ENCODE data around the gene UBFD1.

Gene UBFD1

GRCh38 chr16:23575834-23576233, 18.3 kb downstream of the UBFD1 start:
- Histone ChIP-seq H3K79me2 (ENCODE audit: control insufficient read depth, insufficient read depth, low read length, poor library complexity) (no peaks in the 10 kb centered on the region), H2BK12ac (ENCODE audit: low read length) (no peak overlapping the region), H3K4ac (ENCODE audit: low read depth, low read length) (no peak overlapping the region), H3K14ac (ENCODE audit: low read length) (no peak overlapping the region), H2AFZ (ENCODE audit: insufficient read depth, low read length, poor library complexity) (no peak overlapping the region), H4K8ac (ENCODE audit: low read depth, low read length) (no peak overlapping the region), H2BK120ac (ENCODE audit: insufficient read depth, low read length, poor library complexity) (no peak overlapping the region), H4K12ac (ENCODE audit: low read depth, low read length) (no peak overlapping the region), H4K91ac (ENCODE audit: low read depth, low read length) (no peak overlapping the region), H3K9me3 (ENCODE audit: insufficient read depth, low read depth, low read length) (no peaks in the 10 kb centered on the region), H3K79me1 (ENCODE audit: low read length) (no peaks in the 10 kb centered on the region), H3K4me3 (ENCODE audit: low read depth, low read length) (no peak overlapping the region), H3K18ac (ENCODE audit: low read length) (no peak overlapping the region), H3K4me1 (ENCODE audit: control insufficient read depth in 1 of 2, insufficient read depth in 2 of 2, low read length in 2 of 2) (no peaks in the 10 kb centered on the region), H3K27me3 (ENCODE audit: insufficient read depth, low read length) (no peaks in the 10 kb centered on the region), H3K23ac (ENCODE audit: low read length) (no peak overlapping the region), H3K9ac (ENCODE audit: low read length) (no peak overlapping the region), H2AK5ac (ENCODE audit: low read length) (no peak overlapping the region), H3K4me2 (ENCODE audit: low read length) (no peak overlapping the region), H2BK5ac (ENCODE audit: low read depth, low read length, poor library complexity) (no peak overlapping the region), H3K36me3 (ENCODE audit: control insufficient read depth in 1 of 2, insufficient read depth in 2 of 2, low read length in 2 of 2) (peaks cover 34 to 56% of the 10 kb centered on the region in 2 experiments), H3K27ac (ENCODE audit: low read depth, low read length) (no peak overlapping the region)
- no CpG with 5 or more reads among the region's 3 CpGs for WGBS (ENCODE audit: extremely low coverage, insufficient coverage, insufficient read length)
- DNase-seq: no peak

GRCh38 chr16:23577493-23577892, 20.0 kb downstream of the UBFD1 start:
- Histone ChIP-seq H3K9ac (ENCODE audit: low read length) (no peak overlapping the region), H3K27ac (ENCODE audit: low read depth, low read length) (no peak overlapping the region)
- no CpG with 5 or more reads among the region's 2 CpGs for WGBS (ENCODE audit: extremely low coverage, insufficient coverage, insufficient read length)

GRCh38 chr16:23578101-23578830, 20.7 kb downstream of the UBFD1 start:
- Histone ChIP-seq H3K79me2 (ENCODE audit: control insufficient read depth, insufficient read depth, low read length, poor library complexity) (no peaks in the 10 kb centered on the region), H3K27ac (ENCODE audit: low read depth, low read length) (no peak overlapping the region), H3K4ac (ENCODE audit: low read depth, low read length) (no peak overlapping the region), H3K36me3 (ENCODE audit: control insufficient read depth in 1 of 2, insufficient read depth in 2 of 2, low read length in 2 of 2) (peaks cover 23 to 41% of the 10 kb centered on the region in 2 experiments), H3K14ac (ENCODE audit: low read length) (no peak overlapping the region), H4K8ac (ENCODE audit: low read depth, low read length) (no peak overlapping the region), H2BK120ac (ENCODE audit: insufficient read depth, low read length, poor library complexity) (no peak overlapping the region), H2BK5ac (ENCODE audit: low read depth, low read length, poor library complexity) (no peak overlapping the region), H3K27me3 (ENCODE audit: insufficient read depth, low read length) (no peaks in the 10 kb centered on the region), H3K4me1 (ENCODE audit: control insufficient read depth in 1 of 2, insufficient read depth in 2 of 2, low read length in 2 of 2) (no peaks in the 10 kb centered on the region), H3K9me3 (ENCODE audit: insufficient read depth, low read depth, low read length) (no peaks in the 10 kb centered on the region), H2AFZ (ENCODE audit: insufficient read depth, low read length, poor library complexity) (no peak overlapping the region), H3K18ac (ENCODE audit: low read length) (no peak overlapping the region), H2BK12ac (ENCODE audit: low read length) (no peak overlapping the region), H3K4me2 (ENCODE audit: low read length) (no peak overlapping the region), H3K79me1 (ENCODE audit: low read length) (no peaks in the 10 kb centered on the region), H3K4me3 (ENCODE audit: low read depth, low read length) (no peak overlapping the region), H3K23ac (ENCODE audit: low read length) (no peak overlapping the region), H3K9ac (ENCODE audit: low read length) (no peak overlapping the region), H4K91ac (ENCODE audit: low read depth, low read length) (no peak overlapping the region), H2AK5ac (ENCODE audit: low read length) (no peak overlapping the region), H4K12ac (ENCODE audit: low read depth, low read length) (no peak overlapping the region)
- DNase-seq: no peak
- WGBS (ENCODE audit: extremely low coverage, insufficient coverage, insufficient read length): no CpG with 5 or more reads among the region's 5 CpGs

More at GRCh38 chr16:23577493-23577892, 20.0 kb downstream of the UBFD1 start:
- Histone ChIP-seq H2AK5ac (ENCODE audit: low read length) (no peak overlapping the region), H3K4me2 (ENCODE audit: low read length) (no peak overlapping the region), H4K12ac (ENCODE audit: low read depth, low read length) (no peak overlapping the region), H3K79me1 (ENCODE audit: low read length) (no peaks in the 10 kb centered on the region), H2BK12ac (ENCODE audit: low read length) (no peak overlapping the region), H2BK5ac (ENCODE audit: low read depth, low read length, poor library complexity) (no peak overlapping the region), H3K18ac (ENCODE audit: low read length) (no peak overlapping the region), H3K14ac (ENCODE audit: low read length) (no peak overlapping the region), H3K4me3 (ENCODE audit: low read depth, low read length) (no peak overlapping the region), H3K9me3 (ENCODE audit: insufficient read depth, low read depth, low read length) (no peaks in the 10 kb centered on the region), H4K91ac (ENCODE audit: low read depth, low read length) (no peak overlapping the region), H4K8ac (ENCODE audit: low read depth, low read length) (no peak overlapping the region), H3K4ac (ENCODE audit: low read depth, low read length) (no peak overlapping the region), H2BK120ac (ENCODE audit: insufficient read depth, low read length, poor library complexity) (no peak overlapping the region), H3K23ac (ENCODE audit: low read length) (no peak overlapping the region), H2AFZ (ENCODE audit: insufficient read depth, low read length, poor library complexity) (no peak overlapping the region), H3K79me2 (ENCODE audit: control insufficient read depth, insufficient read depth, low read length, poor library complexity) (no peaks in the 10 kb centered on the region), H3K27me3 (ENCODE audit: insufficient read depth, low read length) (no peaks in the 10 kb centered on the region), H3K36me3 (ENCODE audit: control insufficient read depth in 1 of 2, insufficient read depth in 2 of 2, low read length in 2 of 2) (peaks cover 29 to 47% of the 10 kb centered on the region in 2 experiments), H3K4me1 (ENCODE audit: control insufficient read depth in 1 of 2, insufficient read depth in 2 of 2, low read length in 2 of 2) (no peaks in the 10 kb centered on the region)
- no peak for DNase-seq

- Histone ChIP-seq H2BK120ac (ENCODE audit: insufficient read depth, low read length, poor library complexity) (no peak overlapping the region), H3K23ac (ENCODE audit: low read length) (no peak overlapping the region), H2BK12ac (ENCODE audit: low read length) (no peak overlapping the region), H3K14ac (ENCODE audit: low read length) (no peak overlapping the region), H3K4me3 (ENCODE audit: low read depth, low read length) (no peak overlapping the region), H3K27me3 (ENCODE audit: insufficient read depth, low read length) (no peaks in the 10 kb centered on the region), H3K18ac (ENCODE audit: low read length) (no peak overlapping the region), H3K27ac (ENCODE audit: low read depth, low read length) (no peak overlapping the region), H3K79me1 (ENCODE audit: low read length) (no peaks in the 10 kb centered on the region), H3K4me2 (ENCODE audit: low read length) (no peak overlapping the region), H3K9ac (ENCODE audit: low read length) (no peak overlapping the region), H2AFZ (ENCODE audit: insufficient read depth, low read length, poor library complexity) (no peak overlapping the region), H2AK5ac (ENCODE audit: low read length) (no peak overlapping the region), H4K91ac (ENCODE audit: low read depth, low read length) (no peak overlapping the region), H3K4ac (ENCODE audit: low read depth, low read length) (no peak overlapping the region), H3K4me1 (ENCODE audit: control insufficient read depth in 1 of 2, insufficient read depth in 2 of 2, low read length in 2 of 2) (no peaks in the 10 kb centered on the region), H2BK5ac (ENCODE audit: low read depth, low read length, poor library complexity) (no peak overlapping the region), H3K36me3 (ENCODE audit: control insufficient read depth in 1 of 2, insufficient read depth in 2 of 2, low read length in 2 of 2) (peaks cover 16 to 36% of the 10 kb centered on the region in 2 experiments), H3K9me3 (ENCODE audit: insufficient read depth, low read depth, low read length) (no peaks in the 10 kb centered on the region), H4K12ac (ENCODE audit: low read depth, low read length) (no peak overlapping the region), H4K8ac (ENCODE audit: low read depth, low read length) (no peak overlapping the region), H3K79me2 (ENCODE audit: control insufficient read depth, insufficient read depth, low read length, poor library complexity) (no peaks in the 10 kb centered on the region)
- no peak for DNase-seq
- no CpG with 5 or more reads among the region's 4 CpGs for WGBS (ENCODE audit: extremely low coverage, insufficient coverage, insufficient read length)
Observed at GRCh38 chr16:23579371-23579770, 21.8 kb downstream of the UBFD1 start.

Data from trophoblast cell (in vitro differentiated cells and primary cell).